ENCODE results near the gene DPYSL3.

The DPYSL3 gene

GRCh38 chr5:147451193-147451592, 58.7 kb downstream of the DPYSL3 start:
- no peaks in the 10 kb centered on the region for H4K20me1 ChIP-seq (ENCODE audit: low read depth, low read length)
- no peaks in the 10 kb centered on the region for H3K27me3 ChIP-seq (ENCODE audit: low read length)
- no peak overlapping the region for H3K9ac ChIP-seq (ENCODE audit: low read length)
- H3K27ac ChIP-seq (ENCODE audit: low read depth, low read length): no peak overlapping the region
- TF ChIP-seq EZH2phosphoT487 (conservative IDR thresholded peaks at IDR 0.05; ENCODE audit: low read length): no peak
- no peak for TF ChIP-seq CTCF (IDR thresholded peaks at IDR 0.05; ENCODE audit: insufficient read depth, low read length, poor library complexity, severe bottlenecking)
- H3K4me2 ChIP-seq (ENCODE audit: low read depth, low read length, poor library complexity, severe bottlenecking): no peak overlapping the region
- no peaks in the 10 kb centered on the region for H3K36me3 ChIP-seq (ENCODE audit: low read length)
- H3K9me3 ChIP-seq (ENCODE audit: insufficient read depth, low read length): no peaks in the 10 kb centered on the region
- no peaks in the 10 kb centered on the region for H3K79me2 ChIP-seq (ENCODE audit: insufficient read depth, low read length)
- H3K4me3 ChIP-seq (ENCODE audit: insufficient read depth, low read length, poor library complexity, severe bottlenecking): no peak overlapping the region
- no peaks in the 10 kb centered on the region for H3K9me2 ChIP-seq (replicated peaks; ENCODE audit: insufficient read depth, low read length)
- no peaks in the 10 kb centered on the region for H3F3A ChIP-seq (ENCODE audit: insufficient read depth)
- H2AFZ ChIP-seq (ENCODE audit: low read depth, low read length, severe bottlenecking): no peak overlapping the region

GRCh38 chr5:147450606-147451005, 59.3 kb downstream of the DPYSL3 start:
- Histone ChIP-seq H3K27ac (ENCODE audit: low read depth, low read length) (no peak overlapping the region), H3K4me3 (ENCODE audit: insufficient read depth, low read length, poor library complexity, severe bottlenecking) (no peak overlapping the region), H3F3A (ENCODE audit: insufficient read depth) (no peaks in the 10 kb centered on the region), H3K36me3 (ENCODE audit: low read length) (no peaks in the 10 kb centered on the region), H3K27me3 (ENCODE audit: low read length) (no peaks in the 10 kb centered on the region), H3K9me2 (replicated peaks; ENCODE audit: insufficient read depth, low read length) (no peaks in the 10 kb centered on the region), H3K9ac (ENCODE audit: low read length) (no peak overlapping the region), H2AFZ (ENCODE audit: low read depth, low read length, severe bottlenecking) (no peak overlapping the region), H4K20me1 (ENCODE audit: low read depth, low read length) (no peaks in the 10 kb centered on the region), H3K4me2 (ENCODE audit: low read depth, low read length, poor library complexity, severe bottlenecking) (no peak overlapping the region), H3K79me2 (ENCODE audit: insufficient read depth, low read length) (no peaks in the 10 kb centered on the region), H3K9me3 (ENCODE audit: insufficient read depth, low read length) (no peaks in the 10 kb centered on the region)
- TF ChIP-seq EZH2phosphoT487 (conservative IDR thresholded peaks at IDR 0.05; ENCODE audit: low read length) (no peak), CTCF (IDR thresholded peaks at IDR 0.05; ENCODE audit: insufficient read depth, low read length, poor library complexity, severe bottlenecking) (no peak)

GRCh38 chr5:147448766-147449165, 61.1 kb downstream of the DPYSL3 start:
- H3K27ac ChIP-seq (ENCODE audit: low read depth, low read length): no peak overlapping the region
- H3K36me3 ChIP-seq (ENCODE audit: low read length): no peaks in the 10 kb centered on the region
- no peak overlapping the region for H3K9ac ChIP-seq (ENCODE audit: low read length)
- no peaks in the 10 kb centered on the region for H3K27me3 ChIP-seq (ENCODE audit: low read length)
- H3K9me2 ChIP-seq (replicated peaks; ENCODE audit: insufficient read depth, low read length): no peaks in the 10 kb centered on the region
- H3K4me3 ChIP-seq (ENCODE audit: insufficient read depth, low read length, poor library complexity, severe bottlenecking): no peak overlapping the region
- no peaks in the 10 kb centered on the region for H3K9me3 ChIP-seq (ENCODE audit: insufficient read depth, low read length)
- no peaks in the 10 kb centered on the region for H3F3A ChIP-seq (ENCODE audit: insufficient read depth)
- H2AFZ ChIP-seq (ENCODE audit: low read depth, low read length, severe bottlenecking): no peak overlapping the region
- TF ChIP-seq EZH2phosphoT487 (conservative IDR thresholded peaks at IDR 0.05; ENCODE audit: low read length) (no peak), CTCF (IDR thresholded peaks at IDR 0.05; ENCODE audit: insufficient read depth, low read length, poor library complexity, severe bottlenecking) (no peak)
- H3K79me2 ChIP-seq (ENCODE audit: insufficient read depth, low read length): no peaks in the 10 kb centered on the region
- H3K4me2 ChIP-seq (ENCODE audit: low read depth, low read length, poor library complexity, severe bottlenecking): no peak overlapping the region
- no peaks in the 10 kb centered on the region for H4K20me1 ChIP-seq (ENCODE audit: low read depth, low read length)

Data from SU-DHL-6 (cell line).